Measurements from ENCODE around the gene FOSL2.

GRCh38 chr2:28454016-28454930 is 61.6 kb downstream of the FOSL2 start:
- no peak for TF ChIP-seq CTCF (IDR thresholded peaks at IDR 0.05)
- TF ChIP-seq POLR2AphosphoS5 (IDR thresholded peaks at IDR 0.05; ENCODE audit: insufficient read depth in 1 of 2, low read depth in 1 of 2): no peak
- TF ChIP-seq POLR2A (IDR thresholded peaks at IDR 0.05): no peak

Data from vagina (tissue), 2 donors.